GM12878 (cell line): ENCODE results near the gene SPNS1. TPM values are rescaled to one million over a fixed set of nuclear protein-coding genes. Genes with fewer than 3 reads are reported as not detected.

Source experiments
- ATAC-seq: fragments of 200-7000 bp; cut with Tn5 transposase; 3 replicates; pipeline ENCODE4 v1.9.1; 2020; ENCODE audit warnings: mild to moderate bottlenecking, moderate library complexity
- BruUV-seq: library from RNA; stranded (reverse); fragments of 400-500 nt; replicated peaks from 2 replicates; lab custom pipeline; 2021; lab: Mats Ljungman, UMichigan
- CTCF ChIA-PET: fragments of 300-600 bp; sonication (Branson Sonifier 250); formaldehyde crosslinking; extraction: SDS; loops from one replicate; lab custom pipeline; 2021; ENCODE audit warnings: inconsistent platforms; lab: Yijun Ruan, JAX
- POLR2A ChIA-PET: fragments of 350-600 bp; formaldehyde crosslinking; extraction: SDS; loops from one replicate; lab custom pipeline; 2021; ENCODE audit warnings: inconsistent platforms; lab: Charles Lee
- RAD21 ChIA-PET: fragments of 300-600 bp; sonication (Branson Sonifier 250); formaldehyde crosslinking; loops from one replicate; lab custom pipeline; 2023; ENCODE audit warnings: antibody characterized with exemption; ENCODE audit not compliant: unreplicated experiment; lab: Charles Lee
- SMC1A ChIA-PET: fragments of 300-600 bp; sonication (Branson Sonifier 250); formaldehyde crosslinking; loops from one replicate; lab custom pipeline; 2023; ENCODE audit not compliant: unreplicated experiment, uncharacterized antibody; lab: Charles Lee
- DNase-seq: peaks from one replicate; pipeline ENCODE4 v3.0.0-alpha.2; 2011; ENCODE audit warnings: low read depth, low spot score
- FAIRE-seq: peaks from 3 replicates; lab custom pipeline; 2011; peaks lifted over from hg19 to GRCh38; lab: Jason Lieb, UNC
- H2AFZ ChIP-seq: 2 replicates; pipeline ENCODE4 v1.6.0; 2011; ENCODE audit warnings: low read depth, low read length, control low read depth; ENCODE audit not compliant: control insufficient read depth
- H3K27ac ChIP-seq: 2 replicates; pipeline ENCODE4 v1.5.1; 2011; ENCODE audit warnings: control low read depth; ENCODE audit not compliant: control insufficient read depth, insufficient read depth
- H3K27me3 ChIP-seq, 2 experiments: replicated peaks in 1 of 2; 2 replicates each; pipeline versions ENCODE4 v1.6.0 to v1.6.1; 2011; ENCODE audit warnings: low read length in 1 of 2; ENCODE audit not compliant: control insufficient read depth in 2 of 2, insufficient read depth in 2 of 2
- H3K36me3 ChIP-seq, 2 experiments: 2 replicates each; pipeline ENCODE4 v1.5.1; 2011; ENCODE audit warnings: low read length in 1 of 2; ENCODE audit not compliant: control insufficient read depth in 2 of 2, insufficient read depth in 2 of 2
- H3K4me1 ChIP-seq: 2 replicates; pipeline ENCODE4 v1.6.1; 2011; ENCODE audit warnings: mild to moderate bottlenecking, low read length, moderate library complexity, mixed read lengths; ENCODE audit not compliant: control insufficient read depth, insufficient read depth
- H3K4me2 ChIP-seq: 2 replicates; pipeline ENCODE4 v1.6.0; 2011; ENCODE audit warnings: control low read depth; ENCODE audit not compliant: control insufficient read depth, insufficient read depth
- H3K4me3 ChIP-seq: fragments of 200-600 bp; sonication (generic); 2 replicates; pipeline ENCODE4 v1.5.1; 2016
- H3K79me2 ChIP-seq: 2 replicates; pipeline ENCODE4 v1.6.0; 2011; ENCODE audit warnings: low read length; ENCODE audit not compliant: control insufficient read depth, insufficient read depth
- H3K9ac ChIP-seq: 2 replicates; pipeline ENCODE4 v1.8.0; 2011; ENCODE audit warnings: low read length, control low read depth, mixed read lengths; ENCODE audit not compliant: control insufficient read depth, insufficient read depth
- H3K9me3 ChIP-seq: replicated peaks from 3 replicates; pipeline ENCODE4 v1.5.1; 2011; ENCODE audit warnings: mild to moderate bottlenecking, low read length; ENCODE audit not compliant: control insufficient read depth, insufficient read depth
- H4K20me1 ChIP-seq: 2 replicates; pipeline ENCODE4 v1.6.0; 2011; ENCODE audit not compliant: control insufficient read depth, insufficient read depth
- E2F4 ChIP-seq: IDR thresholded peaks from 2 replicates; pipeline ENCODE4 v1.6.1; 2012; ENCODE audit warnings: low read depth, low read length, improper control_type of control experiment
- FOS ChIP-seq: IDR thresholded peaks from 3 replicates; pipeline ENCODE4 v1.6.1; 2011; ENCODE audit warnings: borderline replicate concordance; ENCODE audit not compliant: insufficient read length; ENCODE audit errors: extremely low read depth
- MEF2A ChIP-seq: IDR thresholded peaks from 2 replicates; pipeline ENCODE4 v1.6.1; 2011; ENCODE audit warnings: low read depth, mild to moderate bottlenecking, low read length, moderate library complexity; ENCODE audit not compliant: insufficient read depth
- TAF1 ChIP-seq: IDR thresholded peaks from 2 replicates; pipeline ENCODE4 v1.6.1; 2011; ENCODE audit warnings: mild to moderate bottlenecking, low read depth, low read length, borderline replicate concordance
- ZBED1 ChIP-seq: IDR thresholded peaks from 2 replicates; pipeline ENCODE4 v1.6.1; 2016; ENCODE audit warnings: borderline replicate concordance
- ZNF24 ChIP-seq: fragments of 450-650 bp; IDR thresholded peaks from 2 replicates; pipeline ENCODE4 v1.6.1; 2017; ENCODE audit warnings: antibody characterized with exemption, mild to moderate bottlenecking
- WGBS: methylation state at CpG from one replicate; pipeline ENCODE4 v1.1.6; 2016; ENCODE audit warnings: low lambda C conversion rate; ENCODE audit not compliant: insufficient replicate concordance, insufficient coverage; ENCODE audit errors: missing lambda C conversion rate; 5-methylcytosine and 5-hydroxymethylcytosine counted together
- in situ Hi-C: fragments of 300-500 bp; cut with MboI; formaldehyde crosslinking; loops from 9 replicates; pipeline ENCODE4 v1.14.3; 2018; ENCODE audit warnings: mixed read lengths
- intact Hi-C: fragments of 100-400 bp; cut with micrococcal nuclease; formaldehyde crosslinking; loops from one replicate; pipeline ENCODE4 v1.14.2; 2022; ENCODE audit not compliant: unreplicated experiment
- polyA plus RNA-seq, 11 experiments: library from polyadenylated mRNA; depleted of rRNA in 4 of 11; unstranded in 6 of 11; stranded (reverse) in 5 of 11; fragments of >200 nt; fragmentation: Nextera tagmentation in 4 of 11; fragmentation: Illumina TruSeq in 1 of 11; extraction: Ambion mirVana in 4 of 11; extraction: Trizol in 1 of 11; gene quantifications; 1 replicate in 1 of 11; 2 replicates in 10 of 11; pipeline versions ENCODE4 v1.2.1 to v1.2.3, GENCODE V29; 2011 to 2016; ENCODE audit warnings: inconsistent platforms in 2 of 11, missing spikeins in 2 of 11, low read depth in 1 of 11
- total RNA-seq, 4 experiments: library from RNA; depleted of rRNA in 3 of 4; stranded (reverse); fragments of >200 nt in 3 of 4; fragmentation: Illumina TruSeq in 1 of 4; extraction: Trizol in 1 of 4; gene quantifications; 2 replicates each; pipeline versions ENCODE4 v1.2.1 to v1.2.3, GENCODE V29; 2013 to 2021

The SPNS1 gene
- total and polyA plus RNA-seq, 10 of the 15 experiments (the other 5 are each of a cell fraction or from before 2014, with no cell fraction given): 0.16 to 37.6 (median 12.0) TPM

GRCh38 chr16:29022196-29022595, 47.6 kb downstream of the SPNS1 start:
- in situ Hi-C loops (no loop called here), intact Hi-C loops (no loop called here)
- Histone ChIP-seq H3K4me2 (no peak overlapping the region), H3K79me2 (no peaks in the 10 kb centered on the region), H3K9me3 (no peaks in the 10 kb centered on the region), H3K4me3 (no peak overlapping the region), H3K9ac (no peak overlapping the region), H2AFZ (no peak overlapping the region), H3K36me3 (no peaks in the 10 kb centered on the region), H3K4me1 (no peaks in the 10 kb centered on the region), H3K27ac (no peak overlapping the region), H4K20me1 (no peaks in the 10 kb centered on the region), H3K27me3 (peaks cover 0 to 3% of the 10 kb centered on the region in 2 experiments; a peak in 1 of 4 replicates)
- ChIA-PET CTCF (no interaction called here), SMC1A (interaction anchor here (0.6 kb wide), 1 partner anchor 185 kb away, joined by 3 read pairs; no protein-coding TSS in a partner anchor), RAD21 (interaction anchor here (1.0 kb wide), 1 partner anchor 9 kb away, joined by 5 read pairs; no protein-coding TSS in a partner anchor), POLR2A (no interaction called here)
- no peak for DNase-seq
- WGBS: 63% methylated on average over 5 of the region's 5 CpGs
- no peak for FAIRE-seq
- BruUV-seq: no TSS peak
- TF ChIP-seq FOS (no peak), ZNF24 (no peak), ZBED1 (no peak), TAF1 (no peak), MEF2A (no peak), E2F4 (no peak)
- ATAC-seq: no peak
